Type B pancreatic cell (in vitro differentiated cells): ENCODE measurements around the gene CYP26B1. TPM values are rescaled to one million over a fixed set of nuclear protein-coding genes. Genes with fewer than 3 reads are reported as not detected.

Experiments used
- DNase-seq: peaks from one replicate; pipeline ENCODE4 v3.0.0; 2021; ENCODE audit warnings: mixed read lengths; ENCODE audit not compliant: unreplicated experiment; ENCODE audit errors: extremely low spot score
- H3K27ac Mint-ChIP-seq: 2 replicates; pipeline ENCODE4 v1.8.0; 2021; ENCODE audit warnings: mild to moderate bottlenecking, mixed read lengths
- H3K27me3 Mint-ChIP-seq: 2 replicates; pipeline ENCODE4 v1.8.0; 2021; ENCODE audit warnings: mixed read lengths
- H3K36me3 Mint-ChIP-seq: 2 replicates; pipeline ENCODE4 v1.8.0; 2021; ENCODE audit warnings: mixed read lengths
- H3K4me1 Mint-ChIP-seq: one replicate; pipeline ENCODE4 v1.8.0; 2021; ENCODE audit warnings: mixed read lengths; ENCODE audit not compliant: unreplicated experiment
- H3K4me3 Mint-ChIP-seq: 2 replicates; pipeline ENCODE4 v1.8.0; 2021; ENCODE audit warnings: mild to moderate bottlenecking, mixed read lengths
- H3K9me3 Mint-ChIP-seq: 2 replicates; pipeline ENCODE4 v1.8.0; 2021; ENCODE audit warnings: mixed read lengths
- CTCF ChIP-seq: fragments of 200-600 bp; sonication (generic); conservative IDR thresholded peaks from 2 replicates; pipeline ENCODE4 v1.5.0; 2021; ENCODE audit warnings: antibody characterized with exemption, mild to moderate bottlenecking
- total RNA-seq: library from RNA; stranded (reverse); gene quantifications from 2 replicates; pipeline ENCODE4 v1.2.1, GENCODE V29; 2021; ENCODE audit warnings: low replicate concordance

CYP26B1 gene
- total RNA-seq, 1 donor from 2014 or later = 23.6 TPM

GRCh38 chr2:72130659-72131360, 16.9 kb downstream of the CYP26B1 start:
- H3K9me3 Mint-ChIP-seq = no peaks in the 10 kb centered on the region
- no peak for TF ChIP-seq CTCF
- no peaks in the 10 kb centered on the region for H3K36me3 Mint-ChIP-seq
- H3K27ac Mint-ChIP-seq = no peak overlapping the region
- DNase-seq = peak; percentile 66
- peaks cover 9% of the 10 kb centered on the region for H3K27me3 Mint-ChIP-seq
- H3K4me1 Mint-ChIP-seq = peaks cover 14% of the 10 kb centered on the region
- H3K4me3 Mint-ChIP-seq = no peak overlapping the region

- no peaks in the 10 kb centered on the region for H3K36me3 Mint-ChIP-seq
- peak; percentile 32 for DNase-seq
- H3K9me3 Mint-ChIP-seq = no peaks in the 10 kb centered on the region
- no peak overlapping the region for H3K27ac Mint-ChIP-seq
- TF ChIP-seq CTCF = no peak
- H3K4me1 Mint-ChIP-seq = peaks cover 14% of the 10 kb centered on the region
- peaks cover 9% of the 10 kb centered on the region for H3K27me3 Mint-ChIP-seq
- no peak overlapping the region for H3K4me3 Mint-ChIP-seq
These were observed 17.9 kb downstream of the CYP26B1 start for GRCh38 chr2:72129681-72130340.

- DNase-seq = peak; percentile 60
- H3K4me1 Mint-ChIP-seq = peaks cover 14% of the 10 kb centered on the region
These were observed 18.8 kb downstream of the CYP26B1 start for GRCh38 chr2:72128843-72129227.

GRCh38 chr2:72128059-72128842, 19.4 kb downstream of the CYP26B1 start:
- no peaks in the 10 kb centered on the region for H3K36me3 Mint-ChIP-seq
- H3K4me1 Mint-ChIP-seq = peaks cover 14% of the 10 kb centered on the region
- TF ChIP-seq CTCF = no peak
- H3K4me3 Mint-ChIP-seq = no peak overlapping the region
- H3K27me3 Mint-ChIP-seq = peaks cover 13% of the 10 kb centered on the region
- H3K27ac Mint-ChIP-seq = no peak overlapping the region
- H3K9me3 Mint-ChIP-seq = no peaks in the 10 kb centered on the region
- DNase-seq = peak; percentile 45

More at GRCh38 chr2:72128843-72129227, 18.8 kb downstream of the CYP26B1 start:
- H3K36me3 Mint-ChIP-seq = no peaks in the 10 kb centered on the region
- no peak for TF ChIP-seq CTCF
- H3K4me3 Mint-ChIP-seq = no peak overlapping the region
- no peak overlapping the region for H3K27ac Mint-ChIP-seq
- H3K27me3 Mint-ChIP-seq = peaks cover 13% of the 10 kb centered on the region
- no peaks in the 10 kb centered on the region for H3K9me3 Mint-ChIP-seq

- Mint-ChIP-seq H3K27me3 (peaks cover 17% of the 10 kb centered on the region), H3K4me1 (peaks cover 14% of the 10 kb centered on the region)
These were observed 20.1 kb downstream of the CYP26B1 start for GRCh38 chr2:72127401-72128058.

More at GRCh38 chr2:72127401-72128058, 20.1 kb downstream of the CYP26B1 start:
- Mint-ChIP-seq H3K9me3 (no peaks in the 10 kb centered on the region), H3K36me3 (no peaks in the 10 kb centered on the region), H3K4me3 (no peak overlapping the region), H3K27ac (no peak overlapping the region)
- TF ChIP-seq CTCF = no peak
- DNase-seq = peak; percentile 62
